A673 (cell line): Measurements from ENCODE around the gene PDE8B. TPM values are rescaled to one million over a fixed set of nuclear protein-coding genes. Genes with fewer than 3 reads are reported as not detected.

Experiments used
- BruUV-seq: library from RNA; stranded (reverse); fragments of 400-500 nt; replicated peaks from 2 replicates; lab custom pipeline; 2021; lab: Mats Ljungman, UMichigan
- CTCF ChIA-PET: fragments of 300-600 bp; sonication (Branson Sonifier 250); formaldehyde crosslinking; loops from one replicate; lab custom pipeline; 2022; ENCODE audit warnings: antibody characterized with exemption; lab: Charles Lee
- POLR2A ChIA-PET: fragments of 300-600 bp; sonication (Branson Sonifier 250); formaldehyde crosslinking; loops from one replicate; lab custom pipeline; 2022; ENCODE audit warnings: antibody characterized with exemption; ENCODE audit not compliant: low non-redundant PET; lab: Charles Lee
- DNase-seq: peaks from one replicate; pipeline ENCODE4 v3.0.0-alpha.2; 2015; ENCODE audit warnings: low spot score
- H3K27ac ChIP-seq: fragments of 200-600 bp; sonication (generic); 2 replicates; pipeline ENCODE4 v1.5.1; 2016; ENCODE audit warnings: mixed run types, low read depth, mild to moderate bottlenecking, mixed read lengths, antibody characterized with exemption, low read length; ENCODE audit not compliant: poor library complexity, severe bottlenecking
- H3K27me3 ChIP-seq: fragments of 200-600 bp; sonication (generic); replicated peaks from 2 replicates; pipeline ENCODE4 v1.6.1; 2017; ENCODE audit warnings: mixed run types, low read depth, mild to moderate bottlenecking, mixed read lengths, antibody characterized with exemption, low read length; ENCODE audit not compliant: insufficient read depth, poor library complexity
- H3K36me3 ChIP-seq: fragments of 200-600 bp; sonication (generic); 2 replicates; pipeline ENCODE4 v1.6.1; 2016; ENCODE audit warnings: mixed run types, mild to moderate bottlenecking, mixed read lengths, antibody characterized with exemption, low read length; ENCODE audit not compliant: insufficient read depth, poor library complexity, severe bottlenecking
- H3K4me1 ChIP-seq: fragments of 200-600 bp; sonication (generic); 2 replicates; pipeline ENCODE4 v1.6.1; 2017; ENCODE audit warnings: mixed run types, mild to moderate bottlenecking, mixed read lengths, antibody characterized with exemption, low read length; ENCODE audit not compliant: insufficient read depth, poor library complexity, severe bottlenecking
- H3K4me3 ChIP-seq: fragments of 200-600 bp; sonication (generic); 2 replicates; pipeline ENCODE4 v1.5.1; 2016; ENCODE audit warnings: low read depth, mixed run types, mild to moderate bottlenecking, mixed read lengths, low read length; ENCODE audit not compliant: poor library complexity, severe bottlenecking
- H3K9me3 ChIP-seq: fragments of 200-600 bp; sonication (generic); 2 replicates; pipeline ENCODE4 v1.6.1; 2016; ENCODE audit warnings: mixed run types, low read depth, mild to moderate bottlenecking, mixed read lengths, antibody characterized with exemption, low read length; ENCODE audit not compliant: poor library complexity, severe bottlenecking
- CTCF ChIP-seq: fragments of 300-800, 200-600 bp; sonication (generic); conservative IDR thresholded peaks from 2 replicates; pipeline ENCODE4 v1.5.1; 2017; ENCODE audit warnings: low read depth, mild to moderate bottlenecking, antibody characterized with exemption, low read length, moderate library complexity, mixed read lengths
- EZH2 ChIP-seq: fragments of 200-600 bp; sonication (generic); IDR thresholded peaks from 2 replicates; pipeline ENCODE4 v1.6.1; 2017; ENCODE audit warnings: borderline replicate concordance, low read depth, mild to moderate bottlenecking, mixed read lengths, antibody characterized with exemption, low read length; ENCODE audit not compliant: poor library complexity, severe bottlenecking
- intact Hi-C: fragments of 100-400 bp; cut with micrococcal nuclease; formaldehyde crosslinking; loops from one replicate; pipeline ENCODE4 v1.10.0; 2022; ENCODE audit not compliant: unreplicated experiment
- total RNA-seq: library from RNA; stranded (reverse); gene quantifications from 2 replicates; pipeline ENCODE4 v1.2.3, GENCODE V29; 2021

PDE8B gene
- total RNA-seq, 1 experiment from 2014 or later = 0.69 TPM

GRCh38 chr5:77312413-77312812, 101.9 kb downstream of the PDE8B start:
- Histone ChIP-seq H3K4me3 (no peak overlapping the region), H3K4me1 (no peaks in the 10 kb centered on the region), H3K27ac (no peak overlapping the region), H3K27me3 (no peaks in the 10 kb centered on the region), H3K9me3 (no peaks in the 10 kb centered on the region), H3K36me3 (no peaks in the 10 kb centered on the region)
- no peak for TF ChIP-seq CTCF
- TF ChIP-seq EZH2 = no peak
- no peak for DNase-seq
- ChIA-PET POLR2A (no interaction called here), CTCF (no interaction called here)
- BruUV-seq = no TSS peak
- intact Hi-C loops = no loop called here

DNA sequence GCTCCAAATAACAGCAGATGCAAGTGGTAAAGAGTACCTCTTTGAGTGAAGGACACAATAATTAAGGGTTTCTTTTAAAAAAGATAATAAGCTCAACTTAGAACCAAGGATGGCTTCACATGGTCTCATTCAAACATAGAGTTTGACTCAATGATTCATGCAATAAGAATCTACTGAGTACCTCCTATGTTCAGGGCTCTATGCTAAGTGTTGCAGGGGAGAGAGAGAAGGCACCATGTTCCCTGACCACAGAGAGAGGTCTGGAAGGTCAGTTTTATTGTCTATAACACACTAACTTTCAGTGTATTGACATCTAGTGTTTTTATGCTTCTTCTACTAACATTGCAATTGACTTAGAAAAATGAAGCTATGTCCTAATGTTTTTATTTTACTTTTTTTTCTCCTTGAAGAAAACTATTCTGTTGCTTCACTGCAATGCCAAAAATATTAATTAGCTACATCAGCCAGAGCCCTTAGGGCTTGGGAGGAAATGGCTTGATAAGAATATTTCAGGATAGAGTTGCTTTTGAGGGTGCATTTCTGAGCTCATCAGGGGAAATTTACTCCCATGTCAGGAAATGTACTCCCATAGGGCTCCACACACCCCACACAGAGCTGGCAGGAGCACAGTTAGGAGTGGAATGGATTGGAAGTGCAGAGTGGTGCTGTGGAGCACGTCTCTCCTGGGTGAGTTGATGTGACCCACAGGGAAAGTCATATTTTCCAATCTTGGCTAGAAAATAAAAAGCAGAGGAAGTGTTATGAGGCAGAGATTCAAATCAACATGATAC, 106.6 kb downstream of the PDE8B start:
- TF ChIP-seq CTCF = no peak
- H3K27me3 ChIP-seq = no peaks in the 10 kb centered on the region
- H3K9me3 ChIP-seq = no peaks in the 10 kb centered on the region
- no peak overlapping the region for H3K27ac ChIP-seq
- no TSS peak for BruUV-seq
- CTCF ChIA-PET = no interaction called here
- no peaks in the 10 kb centered on the region for H3K36me3 ChIP-seq
- POLR2A ChIA-PET = no interaction called here
- H3K4me3 ChIP-seq = no peak overlapping the region
- H3K4me1 ChIP-seq = no peaks in the 10 kb centered on the region
- intact Hi-C loops = no loop called here
- no peak for DNase-seq

- no peaks in the 10 kb centered on the region for H3K36me3 ChIP-seq
- no TSS peak for BruUV-seq
- H3K4me1 ChIP-seq = no peaks in the 10 kb centered on the region
- H3K27me3 ChIP-seq = no peaks in the 10 kb centered on the region
- ChIA-PET CTCF (no interaction called here), POLR2A (no interaction called here)
- H3K4me3 ChIP-seq = no peak overlapping the region
- no peak overlapping the region for H3K27ac ChIP-seq
- no peaks in the 10 kb centered on the region for H3K9me3 ChIP-seq
- intact Hi-C loops = no loop called here
- DNase-seq = no peak
- TF ChIP-seq EZH2 = no peak
- no peak for TF ChIP-seq CTCF
These were observed 107.6 kb downstream of the PDE8B start for GRCh38 chr5:77318060-77318459.
